IMR-90 (cell line): ENCODE data around the gene FNIP2. TPM values are rescaled to one million over a fixed set of nuclear protein-coding genes. Genes with fewer than 3 reads are reported as not detected.

Experiments
- ATAC-seq: fragments of 200-7000 bp; cut with Tn5 transposase; 2 replicates; pipeline ENCODE4 v1.9.1; 2020; ENCODE audit warnings: low read depth, mild to moderate bottlenecking, moderate library complexity
- BruUV-seq: library from RNA; stranded (reverse); fragments of 400-500 nt; replicated peaks from 2 replicates; lab custom pipeline; 2021; lab: Mats Ljungman, UMichigan
- CTCF ChIA-PET: fragments of 300-600 bp; formaldehyde crosslinking; extraction: SDS; loops from one replicate; lab custom pipeline; 2021; ENCODE audit warnings: antibody characterized with exemption; lab: Yijun Ruan, JAX
- POLR2A ChIA-PET: fragments of 300-600 bp; sonication (Branson Sonifier 250); formaldehyde crosslinking; loops from one replicate; lab custom pipeline; 2022; ENCODE audit warnings: antibody characterized with exemption; ENCODE audit not compliant: unreplicated experiment; lab: Charles Lee
- DNase-seq: peaks from one replicate; pipeline ENCODE4 v3.0.0; 2013
- H2AFZ ChIP-seq: replicated peaks from 2 replicates; pipeline ENCODE3; 2013; ENCODE audit warnings: low read length, mild to moderate bottlenecking; ENCODE audit not compliant: poor library complexity
- H2AK5ac ChIP-seq: 2 replicates; pipeline ENCODE4 v1.6.1; 2013; ENCODE audit warnings: low read depth, low read length, inconsistent platforms
- H2AK9ac ChIP-seq: replicated peaks from 2 replicates; pipeline ENCODE3; 2013; ENCODE audit warnings: mild to moderate bottlenecking, low read depth, low read length, moderate library complexity; ENCODE audit not compliant: poor library complexity
- H2BK120ac ChIP-seq: 2 replicates; pipeline ENCODE4 v1.6.1; 2013; ENCODE audit warnings: low read depth, low read length, inconsistent platforms
- H2BK15ac ChIP-seq: 3 replicates; pipeline ENCODE4 v1.6.1; 2013; ENCODE audit warnings: low read depth, low read length, inconsistent platforms
- H2BK20ac ChIP-seq: 2 replicates; pipeline ENCODE4 v1.6.1; 2013; ENCODE audit warnings: low read depth, mild to moderate bottlenecking, inconsistent platforms, low read length, moderate library complexity
- H2BK5ac ChIP-seq: 2 replicates; pipeline ENCODE4 v1.6.1; 2013; ENCODE audit warnings: mild to moderate bottlenecking, low read depth, low read length, inconsistent platforms; ENCODE audit not compliant: poor library complexity, severe bottlenecking
- H3K14ac ChIP-seq: replicated peaks from 2 replicates; pipeline ENCODE4 v1.6.1; 2013; ENCODE audit warnings: low read depth, low read length, inconsistent platforms
- H3K18ac ChIP-seq: 2 replicates; pipeline ENCODE4 v1.6.1; 2013; ENCODE audit warnings: low read depth, low read length, control low read depth
- H3K23ac ChIP-seq: 2 replicates; pipeline ENCODE4 v1.6.1; 2013; ENCODE audit warnings: low read depth, low read length, inconsistent platforms
- H3K27ac ChIP-seq: 2 replicates; pipeline ENCODE4 v1.5.1; 2013; ENCODE audit warnings: mild to moderate bottlenecking, control low read depth, low read length; ENCODE audit not compliant: insufficient read depth
- H3K27me3 ChIP-seq: 2 replicates; pipeline ENCODE4 v1.6.1; 2013; ENCODE audit warnings: low read length; ENCODE audit not compliant: control insufficient read depth, insufficient read depth
- H3K36me3 ChIP-seq: 2 replicates; pipeline ENCODE4 v1.6.1; 2013; ENCODE audit warnings: low read length, mixed read lengths; ENCODE audit not compliant: control insufficient read depth, insufficient read depth
- H3K4ac ChIP-seq: 2 replicates; pipeline ENCODE4 v1.6.1; 2013; ENCODE audit warnings: low read depth, low read length, inconsistent platforms
- H3K4me1 ChIP-seq: 2 replicates; pipeline ENCODE4 v1.6.1; 2013; ENCODE audit warnings: low read length, mixed read lengths; ENCODE audit not compliant: control insufficient read depth, insufficient read depth
- H3K4me2 ChIP-seq: 2 replicates; pipeline ENCODE4 v1.6.1; 2013; ENCODE audit warnings: low read depth, mild to moderate bottlenecking, control low read depth, low read length, moderate library complexity
- H3K4me3 ChIP-seq: 2 replicates; pipeline ENCODE4 v1.5.1; 2013; ENCODE audit warnings: low read depth, mild to moderate bottlenecking, control low read depth, low read length, moderate library complexity; ENCODE audit not compliant: insufficient read depth
- H3K56ac ChIP-seq: 2 replicates; pipeline ENCODE4 v1.6.1; 2013; ENCODE audit warnings: low read length, inconsistent platforms; ENCODE audit not compliant: insufficient read depth; ENCODE audit errors: extremely low read depth
- H3K79me1 ChIP-seq, 2 experiments: 2 replicates each; pipeline ENCODE4 v1.6.1; 2013; ENCODE audit warnings: low read length in 2 of 2, inconsistent platforms in 1 of 2, low read depth in 1 of 2
- H3K9ac ChIP-seq: 2 replicates; pipeline ENCODE4 v1.6.1; 2013; ENCODE audit warnings: low read depth, low read length, control low read depth
- H3K9me1 ChIP-seq: 2 replicates; pipeline ENCODE4 v1.6.1; 2013; ENCODE audit warnings: low read length, inconsistent platforms; ENCODE audit not compliant: insufficient read depth
- H3K9me3 ChIP-seq: 2 replicates; pipeline ENCODE4 v1.6.1; 2013; ENCODE audit warnings: low read length; ENCODE audit not compliant: control insufficient read depth, insufficient read depth
- H4K20me1 ChIP-seq: 2 replicates; pipeline ENCODE4 v1.6.1; 2013; ENCODE audit warnings: low read length, inconsistent platforms; ENCODE audit not compliant: insufficient read depth
- H4K5ac ChIP-seq: 2 replicates; pipeline ENCODE4 v1.6.1; 2013; ENCODE audit warnings: mild to moderate bottlenecking, low read depth, low read length, control low read depth
- H4K8ac ChIP-seq, 2 experiments: 2 replicates each; pipeline ENCODE4 v1.6.1; 2013; ENCODE audit warnings: low read depth in 2 of 2, low read length in 2 of 2, control low read depth in 1 of 2, inconsistent platforms in 1 of 2
- H4K91ac ChIP-seq: 2 replicates; pipeline ENCODE4 v1.6.1; 2013; ENCODE audit warnings: low read depth, low read length, inconsistent platforms; ENCODE audit not compliant: insufficient read depth
- BHLHE40 ChIP-seq: fragments of 150-350 bp; IDR thresholded peaks from 2 replicates; pipeline ENCODE4 v1.6.1; 2016; ENCODE audit warnings: mild to moderate bottlenecking, low read depth, low read length
- CTCF ChIP-seq: conservative IDR thresholded peaks from 2 replicates; pipeline ENCODE4 v1.5.1; 2012; ENCODE audit warnings: mild to moderate bottlenecking, low read depth, low read length, improper control_type of control experiment
- MAFK ChIP-seq: IDR thresholded peaks from 2 replicates; pipeline ENCODE4 v1.6.1; 2012; ENCODE audit warnings: low read depth, low read length, improper control_type of control experiment
- WGBS, 2 experiments: methylation state at CpG; one replicate each; pipeline versions ENCODE4 v1.1.5 to v1.1.7; 2013; ENCODE audit warnings: missing lambda C conversion rate in 2 of 2; ENCODE audit not compliant: insufficient read length in 1 of 2; ENCODE audit errors: extremely low coverage in 2 of 2; 5-methylcytosine and 5-hydroxymethylcytosine counted together
- dilution Hi-C: fragments of 300-500 bp; cut with HindIII; formaldehyde crosslinking; loops from one replicate; pipeline ENCODE4 v1.14.3; 2018; ENCODE audit warnings: low sequenced_read_pairs; ENCODE audit not compliant: unreplicated experiment
- in situ Hi-C: fragments of 300-500 bp; cut with MboI; formaldehyde crosslinking; loops from 3 replicates; pipeline ENCODE4 v1.14.3; 2019; ENCODE audit warnings: low sequenced_read_pairs, inconsistent platforms, mixed read lengths
- intact Hi-C: fragments of 100-400 bp; cut with micrococcal nuclease; formaldehyde crosslinking; loops from 2 replicates; pipeline ENCODE4 v1.10.0; 2022
- polyA plus RNA-seq, 3 experiments: library from polyadenylated mRNA; depleted of rRNA; stranded (reverse); fragments of >200 nt; gene quantifications; 2 replicates each; pipeline ENCODE4 v1.2.3, GENCODE V29; 2012; ENCODE audit warnings: low replicate concordance in 1 of 3
- total RNA-seq: library from RNA; depleted of rRNA; stranded (reverse); fragments of >200 nt; gene quantifications from 2 replicates; pipeline ENCODE4 v1.2.3, GENCODE V29; 2012

FNIP2 gene
- total and polyA plus RNA-seq, 2 of the 4 experiments (the other 2 are of a cell fraction) = 4.7 to 24.6 TPM

- ChIA-PET POLR2A (no interaction called here), CTCF (no interaction called here)
- intact Hi-C loops (no loop called here), in situ Hi-C loops (no loop called here), dilution Hi-C loops (no loop called here)
- TF ChIP-seq MAFK = no peak
- TF ChIP-seq BHLHE40 = no peak
- TF ChIP-seq CTCF = no peak
- no CpG with 5 or more reads among the region's 3 CpGs for WGBS, 2 experiments
- no peak overlapping the region for H3K23ac ChIP-seq
- no peak overlapping the region for H4K5ac ChIP-seq
- DNase-seq (no peak), ATAC-seq (no peak)
- H3K4me3 ChIP-seq = no peak overlapping the region
- no peak overlapping the region for H4K8ac ChIP-seq
- no peaks in the 10 kb centered on the region for H3K4me1 ChIP-seq
- no peaks in the 10 kb centered on the region for H3K79me1 ChIP-seq
- no peak overlapping the region for H2BK15ac ChIP-seq
- H3K27ac ChIP-seq = no peak overlapping the region
- no peak overlapping the region for H3K9ac ChIP-seq
- H3K4me2 ChIP-seq = no peak overlapping the region
- no peak overlapping the region for H3K14ac ChIP-seq
- BruUV-seq = no TSS peak
- H4K20me1 ChIP-seq = no peaks in the 10 kb centered on the region
- no peak overlapping the region for H3K18ac ChIP-seq
- H2AK5ac ChIP-seq = no peak overlapping the region
- H3K36me3 ChIP-seq = no peaks in the 10 kb centered on the region
- H2AK9ac ChIP-seq = no peak overlapping the region
- H3K9me1 ChIP-seq = no peaks in the 10 kb centered on the region
- H2BK5ac ChIP-seq = no peak overlapping the region
- no peak overlapping the region for H3K56ac ChIP-seq
- H2BK120ac ChIP-seq = no peak overlapping the region
- no peaks in the 10 kb centered on the region for H3K27me3 ChIP-seq
- H4K91ac ChIP-seq = no peak overlapping the region
- H2AFZ ChIP-seq = no peak overlapping the region
- peaks cover 2% of the 10 kb centered on the region; the same call in 1 of the 2 replicates for H3K9me3 ChIP-seq
- H3K4ac ChIP-seq = no peak overlapping the region
- H2BK20ac ChIP-seq = no peak overlapping the region
These were observed 178.0 kb downstream of the FNIP2 start for GRCh38 chr4:158946825-158947224.
